NCI-H345 (cell line): ENCODE measurements around the gene ZBTB20.

ENCODE experiments used
- DNase-seq: peaks from one replicate; lab custom pipeline; 2025; lab: John Stamatoyannopoulos, UW

Gene ZBTB20

DNA sequence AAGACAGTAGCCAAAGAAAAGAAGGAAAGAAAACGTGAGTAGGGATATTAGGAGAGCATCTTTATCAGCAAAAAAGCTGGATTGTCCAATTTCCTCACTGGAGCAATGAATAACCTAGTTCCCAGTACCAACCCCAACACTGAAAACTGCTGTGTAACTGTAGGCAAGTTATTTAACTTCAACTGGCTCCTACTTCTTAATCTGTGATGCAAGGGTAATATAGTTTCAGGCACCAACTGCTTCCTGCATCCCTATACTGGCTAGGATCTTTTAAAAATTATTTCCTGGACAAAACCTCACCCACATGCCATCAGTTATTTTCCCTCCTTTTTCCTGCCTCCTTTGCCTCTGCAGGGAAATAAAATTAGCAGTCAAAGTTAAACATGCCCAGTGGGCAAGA, 59.6 kb downstream of the ZBTB20 start:
- no peak for DNase-seq

DNA sequence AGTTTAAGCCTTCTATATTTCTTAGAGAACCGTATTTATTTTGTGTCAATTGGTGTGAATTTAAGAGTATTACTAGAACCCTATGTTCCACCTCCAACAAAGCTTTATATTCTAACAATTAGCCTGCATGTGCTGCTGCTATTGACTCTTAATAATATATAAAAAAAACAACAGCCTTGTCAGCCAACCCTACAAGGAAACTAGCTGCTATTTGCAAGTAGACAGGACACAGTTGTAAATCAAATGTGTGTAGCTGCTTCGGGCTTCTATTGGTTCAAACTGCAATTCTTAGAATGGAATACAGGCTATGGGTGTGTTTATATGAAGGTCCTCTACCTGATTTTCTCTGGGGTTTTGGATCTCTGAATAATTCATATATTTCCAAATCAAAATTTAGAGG, 60.7 kb downstream of the ZBTB20 start:
- no peak for DNase-seq

DNA sequence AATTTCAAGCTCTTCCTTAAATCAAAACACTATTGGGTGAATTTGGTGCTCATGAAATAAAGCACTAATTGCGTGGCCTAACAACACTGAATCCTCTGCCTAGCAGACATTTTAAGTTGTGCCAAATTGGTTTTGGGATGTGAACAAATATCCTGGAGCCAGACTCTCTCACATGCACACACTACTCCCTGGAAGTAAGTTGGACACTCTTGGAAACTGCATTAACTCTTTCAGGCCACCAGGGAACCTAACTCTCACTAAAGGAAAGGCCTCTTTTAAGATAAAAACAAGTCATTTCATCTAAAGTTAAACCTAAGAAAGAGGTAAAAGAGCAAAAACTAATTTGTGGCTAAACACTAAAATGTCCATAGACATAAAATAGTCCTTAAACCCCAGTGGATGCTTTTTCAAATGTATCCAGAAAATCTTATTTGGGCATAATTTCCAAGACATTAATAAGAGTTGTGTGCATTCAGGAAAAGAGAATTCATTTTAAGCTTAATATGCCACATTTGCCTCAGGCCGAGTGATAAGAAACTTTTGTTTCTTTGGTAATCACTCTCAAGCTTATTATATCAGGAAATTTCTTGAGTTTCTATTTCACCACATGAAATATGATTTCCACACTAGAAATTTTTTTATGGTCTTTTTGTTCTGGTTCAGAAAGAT, 61.8 kb downstream of the ZBTB20 start:
- no peak for DNase-seq

DNA sequence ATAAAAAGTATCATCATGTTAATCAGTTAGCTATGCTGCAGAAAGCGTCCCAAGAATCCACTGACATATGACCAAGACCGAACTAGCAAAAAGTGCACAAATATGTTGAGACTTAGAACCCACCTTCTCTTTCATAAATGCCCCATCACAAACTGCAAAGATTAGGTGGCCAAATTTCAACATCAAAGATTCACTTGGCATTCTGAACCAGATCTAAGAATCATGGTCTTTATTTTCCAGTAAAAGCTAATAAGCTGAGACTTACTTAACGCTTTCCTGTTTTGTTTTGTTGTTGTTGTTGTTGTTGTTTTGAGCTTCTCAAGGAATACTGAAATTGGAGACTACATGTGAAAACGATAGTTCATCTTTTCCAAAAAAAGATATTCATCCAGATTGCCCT, 62.4 kb downstream of the ZBTB20 start:
- DNase-seq, result no peak

DNA sequence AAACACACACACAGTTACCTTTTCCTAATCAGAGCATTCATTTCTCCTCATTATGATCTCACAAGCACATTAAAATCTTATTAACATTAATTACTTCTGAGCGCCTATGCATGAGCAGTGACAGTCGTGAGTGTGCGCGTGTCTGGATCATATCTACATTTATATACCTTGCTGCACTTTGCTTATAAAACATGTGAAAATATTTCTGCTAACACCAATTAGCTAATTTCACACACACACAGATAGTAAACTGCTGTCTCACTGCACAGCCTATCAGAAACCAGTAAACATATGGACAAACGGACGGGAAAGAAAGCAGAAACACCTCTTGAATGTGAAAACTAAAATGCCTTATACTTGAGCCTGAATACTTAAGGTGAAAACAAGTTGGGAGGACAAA, 64.8 kb downstream of the ZBTB20 start:
- no peak for DNase-seq

DNA sequence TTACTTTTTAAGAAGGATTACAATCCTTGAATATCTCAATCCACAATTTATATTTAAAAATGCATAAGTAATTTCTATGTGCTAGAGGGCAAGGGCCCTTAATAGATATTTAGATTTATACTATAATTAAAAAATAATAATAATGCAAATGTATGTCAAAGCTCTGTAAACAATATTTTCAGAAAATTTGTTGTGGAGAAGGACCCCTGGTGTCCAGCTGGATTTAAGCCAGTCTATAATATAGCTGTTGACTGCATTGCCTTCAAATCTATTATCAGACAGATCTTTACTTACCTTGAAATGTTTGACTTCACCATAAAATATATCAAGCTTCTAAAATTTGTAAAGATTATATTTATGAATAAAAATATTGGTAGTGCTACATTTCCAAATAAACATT, 65.6 kb downstream of the ZBTB20 start:
- DNase-seq, result no peak

DNA sequence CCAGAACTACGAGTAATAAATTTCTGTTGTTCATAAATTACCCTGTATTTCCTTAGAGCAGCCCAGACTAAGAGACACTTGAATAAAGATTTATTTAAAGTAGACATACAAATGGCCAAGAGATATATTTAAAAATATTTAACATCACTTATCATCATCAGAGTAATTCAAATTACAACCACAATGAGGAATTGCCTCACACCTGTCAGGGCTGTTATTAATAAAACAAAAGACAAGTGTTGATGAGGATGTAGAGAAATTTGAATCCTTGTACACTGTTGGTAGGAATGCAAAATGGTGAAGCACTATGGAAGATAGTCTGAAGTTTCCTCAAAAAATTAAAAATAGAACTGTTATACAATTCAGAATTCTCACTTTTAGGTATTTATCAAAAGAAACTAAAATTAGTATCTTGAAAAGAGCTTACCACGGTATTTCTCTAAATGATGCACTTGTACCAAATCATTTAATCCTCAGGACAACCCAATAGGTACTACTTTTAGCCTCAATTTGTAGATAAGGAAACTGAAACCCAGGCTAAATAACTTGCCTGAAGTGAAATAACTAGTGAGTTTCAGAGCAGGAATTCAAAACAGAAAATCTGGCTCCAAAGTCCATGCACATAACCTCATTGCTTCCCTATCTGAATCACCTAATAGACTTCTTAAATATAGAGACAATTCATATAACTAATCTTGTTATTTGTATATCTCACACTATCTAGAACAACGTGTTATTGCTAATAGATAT, 69.4 kb downstream of the ZBTB20 start:
- no peak for DNase-seq

DNA sequence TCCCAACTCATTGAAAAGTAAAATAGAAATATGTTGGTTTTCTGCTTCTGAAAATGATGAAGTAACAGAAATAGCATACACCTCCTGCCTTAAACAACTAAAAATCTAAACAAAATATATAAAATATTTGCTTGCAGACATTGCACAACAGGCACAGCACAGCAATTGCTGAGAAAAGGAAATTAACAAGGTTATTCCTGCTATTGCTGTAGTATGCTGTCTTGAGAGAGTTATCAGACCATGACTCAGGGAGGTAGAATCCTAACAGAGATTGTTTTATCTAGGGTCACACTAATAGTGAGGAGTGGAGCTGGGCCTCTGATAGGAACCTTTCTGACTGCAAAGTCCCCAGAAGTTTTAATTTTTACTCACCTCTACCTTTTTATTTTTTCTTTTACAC, 72.6 kb downstream of the ZBTB20 start:
- no peak for DNase-seq

DNA sequence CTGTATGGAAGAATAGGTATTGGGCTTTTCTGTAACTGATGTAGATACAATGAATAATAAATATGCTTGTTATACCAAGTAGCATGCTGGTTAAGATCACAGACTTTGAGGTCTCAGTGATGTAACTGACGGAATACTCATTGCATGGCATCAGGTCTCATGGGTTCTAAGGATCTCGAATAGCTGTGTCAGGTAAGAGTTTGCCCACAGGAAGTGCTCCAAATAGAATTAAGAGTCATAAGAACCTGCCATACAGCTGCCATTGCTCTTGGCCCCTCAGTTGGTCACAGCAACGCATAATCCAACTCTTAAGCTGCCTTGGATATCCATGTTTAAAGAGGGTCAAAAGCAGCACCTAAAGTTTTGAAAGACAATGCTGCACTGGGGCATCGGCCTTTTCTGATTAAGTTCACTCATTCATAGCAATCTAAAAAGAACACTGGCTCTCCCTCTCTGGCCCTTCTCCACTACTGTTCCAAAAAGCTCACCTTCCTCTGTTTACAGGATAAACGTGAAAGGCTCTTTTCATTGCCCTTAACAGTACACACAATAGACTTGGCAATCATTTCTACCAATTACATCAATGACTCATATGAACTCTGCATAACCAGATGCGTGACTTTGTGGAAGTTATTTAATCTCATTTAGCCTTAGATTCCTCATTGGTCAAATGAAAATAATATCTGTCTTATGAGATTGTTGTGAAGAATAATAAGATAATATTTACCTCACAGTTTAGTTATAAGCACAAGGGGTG, 74.6 kb downstream of the ZBTB20 start:
- no peak for DNase-seq

DNA sequence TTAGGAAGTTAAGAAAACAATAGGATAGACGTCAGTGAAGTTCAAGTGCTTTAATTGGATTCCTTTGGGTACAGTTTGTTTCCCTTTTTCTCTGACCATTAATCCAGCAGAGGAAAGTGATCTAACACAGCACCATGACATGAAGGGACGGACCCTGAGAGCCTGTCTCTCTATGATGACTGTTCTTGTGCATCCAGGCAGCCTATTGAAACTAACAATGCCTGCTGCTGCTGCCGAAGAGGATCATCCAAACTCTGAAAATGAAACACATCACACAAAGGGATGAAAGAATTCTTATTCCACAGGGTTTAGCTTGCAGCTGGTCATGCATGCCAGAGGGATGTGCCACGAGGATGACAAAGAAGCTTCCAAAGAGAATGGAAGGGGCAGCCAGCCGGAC, 75.5 kb downstream of the ZBTB20 start:
- no peak for DNase-seq

DNA sequence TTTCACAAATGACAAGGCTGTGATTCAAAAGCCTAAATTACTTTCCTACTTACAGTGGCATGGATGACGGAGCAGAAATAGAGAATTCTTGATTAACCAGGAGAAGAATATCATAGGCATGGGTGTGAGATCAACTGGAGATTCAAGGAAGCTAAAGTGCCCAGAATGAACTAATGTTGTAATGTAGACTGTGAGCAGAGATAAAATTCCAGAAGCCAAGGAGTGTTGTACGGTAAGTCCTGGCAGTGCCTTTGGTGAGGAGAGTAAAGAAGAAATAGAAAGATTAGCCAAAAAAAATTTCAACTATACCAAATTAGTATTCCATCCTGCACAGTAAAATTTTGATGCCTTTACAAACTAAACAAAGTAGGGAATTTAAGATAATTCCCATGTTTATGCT, 75.9 kb downstream of the ZBTB20 start:
- DNase-seq, result no peak

DNA sequence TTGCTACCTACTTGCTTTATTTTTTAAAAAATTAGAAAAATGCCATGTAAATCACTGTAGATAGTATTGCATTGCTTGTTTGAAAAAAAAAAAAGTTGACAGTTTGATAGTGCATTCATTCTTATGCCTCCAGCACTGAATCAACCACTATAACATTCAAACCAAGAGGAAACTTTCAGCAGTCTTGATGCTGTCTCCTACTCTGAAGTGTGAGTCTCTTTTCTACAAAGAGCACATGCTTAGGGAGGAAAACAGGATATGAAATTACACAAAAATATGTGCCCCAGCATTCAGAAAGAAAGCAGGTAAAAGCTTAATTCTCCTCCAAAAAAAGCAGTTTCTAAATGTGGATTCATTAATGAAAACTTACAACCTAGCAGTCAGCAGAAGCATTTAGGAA, 78.3 kb downstream of the ZBTB20 start:
- DNase-seq, result no peak

DNA sequence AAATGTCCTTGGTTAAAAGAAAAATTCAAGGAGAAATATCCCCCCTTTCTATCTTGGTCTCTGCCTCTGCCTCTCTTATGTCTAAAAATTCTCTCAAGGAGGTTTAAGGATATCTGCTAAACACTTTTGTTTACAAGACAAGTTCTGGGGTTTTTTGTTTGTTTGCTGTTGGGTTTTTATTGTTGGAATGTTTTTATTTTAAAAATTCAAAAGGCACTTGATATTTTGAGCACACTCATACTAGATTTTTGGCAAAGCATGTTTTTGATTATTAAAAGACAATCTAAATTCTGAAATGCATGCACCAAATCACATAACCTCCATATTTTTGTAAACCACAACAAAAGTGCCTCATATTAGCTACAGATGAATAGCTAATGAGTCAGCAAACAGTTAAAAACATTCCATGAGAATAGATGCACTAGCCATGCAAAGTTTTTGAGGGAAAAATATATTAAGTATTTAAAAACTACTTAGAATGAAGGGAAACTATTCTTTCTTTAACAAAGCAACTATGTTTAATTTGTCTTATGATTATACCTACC, 84.6 kb downstream of the ZBTB20 start:
- no peak for DNase-seq

DNA sequence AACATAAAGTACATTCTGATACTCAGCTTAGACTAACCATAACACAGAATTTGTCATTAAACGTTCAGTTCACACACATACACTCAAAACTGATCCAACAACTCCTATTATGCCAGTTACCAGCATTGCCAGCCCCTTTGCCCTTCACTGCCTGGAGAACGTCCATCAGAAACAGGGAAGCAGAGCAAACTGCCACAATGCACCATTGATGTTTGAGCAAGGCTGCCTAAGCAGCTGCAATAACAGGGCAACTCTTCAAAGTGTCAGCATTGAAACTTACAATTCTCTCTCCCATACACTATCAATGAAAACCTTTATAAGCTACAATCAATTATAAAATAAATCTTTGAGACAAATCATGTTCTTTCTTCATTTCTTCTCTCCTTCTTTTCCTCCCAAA, 85.1 kb downstream of the ZBTB20 start:
- DNase-seq, result no peak

DNA sequence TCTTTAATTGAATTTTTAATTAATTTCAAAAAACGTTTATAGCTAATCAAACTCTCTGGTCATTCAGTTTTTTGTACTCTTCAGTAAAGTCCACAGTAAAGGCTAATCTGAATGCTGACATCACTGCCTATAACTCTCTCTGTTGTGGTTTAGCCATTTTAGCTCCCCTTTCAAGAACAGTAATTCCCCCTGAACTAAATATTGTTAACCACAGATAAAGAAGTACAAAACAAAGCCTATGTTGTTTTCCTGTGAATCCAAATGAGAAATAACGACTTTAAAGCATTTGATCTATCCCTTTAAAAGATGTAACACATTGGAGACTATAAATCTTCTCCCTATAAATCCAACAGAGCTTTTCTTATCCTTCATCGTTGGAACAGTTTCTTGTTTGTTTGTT, 94.2 kb downstream of the ZBTB20 start:
- no peak for DNase-seq

DNA sequence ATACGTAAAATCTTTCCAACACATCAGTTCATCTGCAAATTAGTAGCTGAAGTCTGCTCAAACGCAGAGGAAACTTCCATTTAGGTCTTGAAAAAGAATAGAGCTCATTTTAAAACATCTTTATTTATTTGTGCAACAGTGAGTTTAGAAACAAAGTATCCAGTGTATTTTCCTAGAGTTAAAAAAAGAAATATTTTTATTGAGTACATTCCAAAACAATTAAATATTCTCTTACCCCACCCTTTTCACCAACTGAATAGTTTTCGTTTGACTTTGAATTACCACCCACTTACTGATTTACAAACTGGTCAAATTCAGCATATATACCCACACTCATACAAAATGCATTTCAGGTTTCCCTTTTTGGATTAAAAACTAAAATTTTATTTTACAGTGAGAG, 104.7 kb downstream of the ZBTB20 start:
- no peak for DNase-seq

DNA sequence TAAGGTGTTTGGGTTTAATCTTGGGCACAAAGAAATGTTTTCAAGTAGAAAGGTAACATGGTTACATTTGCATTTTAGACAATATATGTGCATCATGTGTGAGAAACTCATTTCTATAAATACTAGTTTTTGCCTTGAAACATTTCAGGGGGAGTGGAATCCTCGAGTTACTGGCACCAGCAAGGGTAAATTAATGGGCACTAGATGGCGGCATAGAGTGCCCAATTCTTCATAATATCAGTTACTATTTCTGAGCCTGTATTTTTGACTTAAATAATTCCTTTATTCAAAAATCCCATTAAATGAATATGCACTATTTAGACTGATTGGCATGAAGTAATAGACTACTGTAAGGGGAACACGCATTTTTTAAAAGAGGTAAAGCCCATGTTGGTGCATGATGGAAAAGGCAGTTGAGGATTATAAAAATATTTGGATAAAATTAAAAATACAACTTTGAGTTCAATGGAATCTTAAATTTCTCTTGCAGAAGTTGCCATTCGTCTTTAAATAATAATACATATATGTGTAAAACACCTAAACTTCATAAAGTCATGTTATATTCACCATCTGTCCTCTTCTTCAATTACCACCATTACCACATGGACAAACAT, 106.3 kb downstream of the ZBTB20 start:
- no peak for DNase-seq

DNA sequence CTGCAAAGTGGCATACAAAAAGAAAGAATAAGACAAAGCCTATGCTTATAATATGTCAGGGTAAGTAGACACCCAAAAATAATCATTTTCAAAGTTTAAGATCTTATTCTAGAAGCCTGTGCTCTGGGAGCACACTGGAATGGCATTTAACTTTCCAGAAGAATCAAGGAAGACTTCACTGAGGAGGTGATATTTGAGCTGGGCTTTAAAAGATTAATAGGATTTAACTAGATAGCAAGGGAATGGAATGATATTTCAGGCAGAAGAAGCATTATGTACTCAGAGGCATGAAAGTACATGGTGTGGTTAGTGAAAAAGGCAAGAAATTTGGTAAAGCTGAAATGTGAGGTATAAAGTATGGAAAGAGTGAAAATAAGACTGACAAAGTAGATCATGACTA, 106.8 kb downstream of the ZBTB20 start:
- DNase-seq, result no peak

DNA sequence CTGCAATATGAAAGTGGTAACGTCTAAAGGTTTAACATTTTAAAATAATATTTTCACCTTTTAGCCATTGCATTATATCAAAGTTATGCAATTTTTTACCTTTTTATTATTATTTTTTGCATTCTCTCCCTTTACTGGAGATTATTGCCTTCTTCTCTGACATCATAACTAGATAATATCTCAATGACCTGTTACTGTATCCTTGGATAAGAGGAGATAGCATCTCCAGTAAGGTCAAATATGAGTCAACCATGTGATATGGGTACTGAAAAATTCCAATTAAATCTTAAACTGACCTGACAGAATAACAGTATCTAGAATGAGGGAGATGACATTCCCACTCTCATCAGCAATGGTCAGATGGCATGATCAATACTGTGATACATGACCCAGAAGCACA, 108.3 kb downstream of the ZBTB20 start:
- DNase-seq, result no peak

DNA sequence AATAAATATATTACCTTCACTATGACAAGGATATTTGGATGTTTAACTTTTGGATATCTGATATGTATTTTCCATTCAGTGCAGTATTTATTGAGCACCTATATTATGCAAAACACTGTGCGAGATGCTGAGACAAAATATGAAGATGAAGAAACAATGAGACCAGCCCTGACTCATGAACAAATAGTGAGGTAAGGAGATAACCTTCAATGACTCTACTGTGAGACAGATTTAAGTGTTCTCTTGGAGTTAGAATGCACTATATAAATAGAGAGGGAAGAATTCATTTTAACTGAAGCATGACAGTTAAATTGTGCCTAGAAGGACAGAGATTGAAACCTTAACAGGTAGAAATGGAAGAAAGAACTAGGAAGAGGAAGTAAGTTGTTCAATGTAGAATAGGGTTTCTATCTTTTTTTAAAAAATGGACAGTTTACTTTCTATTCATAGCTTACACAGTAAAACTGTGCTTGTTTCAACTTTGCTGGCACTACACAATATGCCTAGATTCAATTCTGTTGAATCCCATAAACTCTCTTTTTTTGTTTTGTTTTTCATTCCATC, 124.2 kb downstream of the ZBTB20 start:
- DNase-seq, result no peak

DNA sequence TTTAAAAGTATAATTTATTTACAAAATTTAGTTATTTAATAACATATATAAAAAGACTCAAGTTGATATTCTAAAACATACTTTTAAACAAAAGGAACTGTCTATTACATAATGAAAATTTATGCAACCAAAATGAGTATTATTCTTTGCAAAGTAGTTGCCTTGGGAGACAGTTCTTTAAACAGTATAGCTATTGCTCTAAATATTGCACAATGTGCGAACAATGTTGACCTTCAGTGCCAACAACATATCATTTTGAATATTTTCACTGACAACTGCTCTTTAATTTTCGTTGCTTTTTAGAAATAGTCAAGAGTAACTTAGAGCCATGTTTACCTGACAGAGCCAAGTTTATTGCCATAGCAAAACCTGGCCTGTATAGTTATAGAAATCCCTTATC, 124.9 kb downstream of the ZBTB20 start:
- DNase-seq, result no peak

DNA sequence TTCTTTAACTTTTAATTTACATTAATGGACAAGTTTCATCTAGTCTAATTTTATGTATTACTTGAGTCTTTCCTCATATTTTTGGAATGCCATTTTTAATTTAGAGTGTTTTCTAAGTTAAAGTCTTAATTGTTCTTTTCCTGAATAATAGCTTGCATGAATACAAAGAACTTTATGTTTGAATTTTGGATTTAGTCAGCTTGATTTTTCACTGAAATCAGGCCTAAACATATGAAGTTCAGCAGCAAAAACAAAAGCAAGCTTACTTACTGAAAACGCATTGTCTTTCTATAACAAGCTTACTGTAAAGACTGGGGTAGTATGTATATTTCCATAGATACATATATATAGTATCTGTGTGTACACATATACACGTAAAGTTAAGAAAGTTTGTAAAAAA, 126.0 kb downstream of the ZBTB20 start:
- no peak for DNase-seq
